ENCODE measurements around the gene TRAPPC4. TPM values are rescaled to one million over a fixed set of nuclear protein-coding genes. Genes with fewer than 3 reads are reported as not detected.

Gene TRAPPC4
- total RNA-seq, 1 experiment from 2014 or later = 73.0 TPM

DNA sequence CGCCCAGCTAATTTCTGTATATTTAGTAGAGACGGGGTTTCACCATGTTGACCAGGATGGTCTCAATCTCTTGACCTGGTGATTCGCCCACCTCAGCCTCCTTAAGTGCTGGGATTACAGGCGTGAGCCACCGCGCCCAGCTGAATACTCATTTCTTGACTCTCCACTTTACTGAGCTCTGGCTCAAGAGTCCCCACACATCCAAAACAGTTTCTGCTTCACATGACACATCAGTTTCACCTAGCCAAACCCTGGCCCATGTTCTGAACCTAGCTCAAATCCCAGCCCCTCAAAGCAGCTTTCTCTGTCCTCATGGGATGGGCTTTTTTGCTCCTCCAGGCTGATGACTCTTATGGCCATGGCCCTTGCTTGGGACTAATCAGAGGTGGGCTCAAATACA lies 28.6 kb downstream of the TRAPPC4 start:
- ChIA-PET CTCF (interaction anchor here (0.7 kb wide), 1 partner anchor 428 kb away, joined by 3 read pairs; no protein-coding TSS in a partner anchor), POLR2A (ENCODE audit: low non-redundant PET) (no interaction called here)
- intact Hi-C loops (cut with micrococcal nuclease; ENCODE audit: unreplicated experiment) = no loop called here
- H3K36me3 ChIP-seq (ENCODE audit: insufficient read depth, low read length, poor library complexity, severe bottlenecking) = peaks cover 75% of the 10 kb centered on the region
- H3K4me3 ChIP-seq (ENCODE audit: low read depth, low read length, poor library complexity, severe bottlenecking) = no peak overlapping the region
- no peaks in the 10 kb centered on the region for H3K9me3 ChIP-seq (ENCODE audit: low read depth, low read length, poor library complexity, severe bottlenecking)
- H3K4me1 ChIP-seq (ENCODE audit: insufficient read depth, low read length, poor library complexity, severe bottlenecking) = no peaks in the 10 kb centered on the region
- no peak overlapping the region for H3K27ac ChIP-seq (ENCODE audit: low read depth, low read length, poor library complexity, severe bottlenecking)
- no TSS peak for BruUV-seq (replicated peaks)
- no peak for TF ChIP-seq EZH2 (IDR thresholded peaks at IDR 0.05; ENCODE audit: borderline replicate concordance, low read depth, low read length, poor library complexity, severe bottlenecking)
- TF ChIP-seq, protein P1, sequence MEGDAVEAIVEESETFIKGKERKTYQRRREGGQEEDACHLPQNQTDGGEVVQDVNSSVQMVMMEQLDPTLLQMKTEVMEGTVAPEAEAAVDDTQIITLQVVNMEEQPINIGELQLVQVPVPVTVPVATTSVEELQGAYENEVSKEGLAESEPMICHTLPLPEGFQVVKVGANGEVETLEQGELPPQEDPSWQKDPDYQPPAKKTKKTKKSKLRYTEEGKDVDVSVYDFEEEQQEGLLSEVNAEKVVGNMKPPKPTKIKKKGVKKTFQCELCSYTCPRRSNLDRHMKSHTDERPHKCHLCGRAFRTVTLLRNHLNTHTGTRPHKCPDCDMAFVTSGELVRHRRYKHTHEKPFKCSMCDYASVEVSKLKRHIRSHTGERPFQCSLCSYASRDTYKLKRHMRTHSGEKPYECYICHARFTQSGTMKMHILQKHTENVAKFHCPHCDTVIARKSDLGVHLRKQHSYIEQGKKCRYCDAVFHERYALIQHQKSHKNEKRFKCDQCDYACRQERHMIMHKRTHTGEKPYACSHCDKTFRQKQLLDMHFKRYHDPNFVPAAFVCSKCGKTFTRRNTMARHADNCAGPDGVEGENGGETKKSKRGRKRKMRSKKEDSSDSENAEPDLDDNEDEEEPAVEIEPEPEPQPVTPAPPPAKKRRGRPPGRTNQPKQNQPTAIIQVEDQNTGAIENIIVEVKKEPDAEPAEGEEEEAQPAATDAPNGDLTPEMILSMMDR (conservative IDR thresholded peaks at IDR 0.05; ENCODE audit: low read depth, low read length) = no peak
- H3K27me3 ChIP-seq (replicated peaks; ENCODE audit: insufficient read depth, low read depth, low read length, poor library complexity) = no peaks in the 10 kb centered on the region
- DNase-seq (ENCODE audit: low spot score) = no peak

DNA sequence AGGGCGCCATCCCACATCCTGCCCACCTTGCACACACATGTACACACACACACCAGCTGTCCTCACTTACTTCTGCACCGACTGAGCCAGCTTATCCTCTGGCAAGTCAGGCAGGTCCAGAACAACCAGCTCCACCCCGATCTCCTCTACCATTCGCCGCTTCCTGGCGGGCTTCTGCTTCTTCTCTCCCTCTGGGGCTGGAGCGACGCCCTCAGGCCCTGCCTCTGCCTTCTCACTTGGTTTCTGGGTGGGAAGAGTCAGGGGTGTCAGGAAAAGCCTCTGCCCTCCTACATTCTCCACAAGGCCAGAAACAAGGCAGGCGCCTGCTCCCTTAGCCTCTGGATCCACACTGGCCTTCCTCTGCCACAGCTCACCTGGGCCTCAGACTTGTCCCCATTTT lies 30.1 kb downstream of the TRAPPC4 start:
- CTCF ChIA-PET = no interaction called here
- Histone ChIP-seq H3K27me3 (replicated peaks; ENCODE audit: insufficient read depth, low read depth, low read length, poor library complexity) (no peaks in the 10 kb centered on the region), H3K9me3 (ENCODE audit: low read depth, low read length, poor library complexity, severe bottlenecking) (no peaks in the 10 kb centered on the region), H3K36me3 (ENCODE audit: insufficient read depth, low read length, poor library complexity, severe bottlenecking) (peaks cover 89% of the 10 kb centered on the region), H3K4me3 (ENCODE audit: low read depth, low read length, poor library complexity, severe bottlenecking) (no peak overlapping the region), H3K4me1 (ENCODE audit: insufficient read depth, low read length, poor library complexity, severe bottlenecking) (no peaks in the 10 kb centered on the region), H3K27ac (ENCODE audit: low read depth, low read length, poor library complexity, severe bottlenecking) (no peak overlapping the region)
- no peak for DNase-seq (ENCODE audit: low spot score)
- intact Hi-C loops (cut with micrococcal nuclease; ENCODE audit: unreplicated experiment) = no loop called here
- BruUV-seq (replicated peaks) = no TSS peak
- TF ChIP-seq, protein P1 (conservative IDR thresholded peaks at IDR 0.05; ENCODE audit: low read depth, low read length) = no peak
- no peak for TF ChIP-seq EZH2 (IDR thresholded peaks at IDR 0.05; ENCODE audit: borderline replicate concordance, low read depth, low read length, poor library complexity, severe bottlenecking)
- POLR2A ChIA-PET (ENCODE audit: low non-redundant PET) = interaction anchor here (0.6 kb wide), 1 partner anchor 11 kb away, joined by 14 read pairs; no protein-coding TSS in a partner anchor

DNA sequence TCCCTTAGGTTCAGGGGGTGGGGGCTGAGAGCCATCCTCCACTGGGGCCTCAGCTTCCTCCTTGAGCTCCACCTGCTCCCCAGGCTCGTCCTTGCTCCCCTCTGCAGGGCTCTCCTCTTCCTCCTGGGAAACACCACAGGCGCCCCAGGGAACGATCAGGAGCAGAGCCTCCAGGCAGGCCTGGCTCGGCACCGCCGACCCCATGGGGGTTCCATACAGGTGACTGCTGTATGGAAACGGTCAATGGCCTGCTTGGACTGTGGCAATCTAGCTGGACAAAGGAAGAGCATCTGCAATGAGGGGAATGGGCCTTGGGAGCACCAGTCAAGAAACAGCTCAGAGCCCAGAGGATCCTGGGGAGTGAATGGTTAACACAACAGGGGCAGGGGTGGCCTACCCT lies 30.5 kb downstream of the TRAPPC4 start:
- H3K36me3 ChIP-seq (ENCODE audit: insufficient read depth, low read length, poor library complexity, severe bottlenecking) = peaks cover 93% of the 10 kb centered on the region
- no TSS peak for BruUV-seq (replicated peaks)

More for the DNA sequence above, 30.5 kb downstream of the TRAPPC4 start:
- Histone ChIP-seq H3K9me3 (ENCODE audit: low read depth, low read length, poor library complexity, severe bottlenecking) (no peaks in the 10 kb centered on the region), H3K4me3 (ENCODE audit: low read depth, low read length, poor library complexity, severe bottlenecking) (no peak overlapping the region), H3K4me1 (ENCODE audit: insufficient read depth, low read length, poor library complexity, severe bottlenecking) (no peaks in the 10 kb centered on the region), H3K27ac (ENCODE audit: low read depth, low read length, poor library complexity, severe bottlenecking) (no peak overlapping the region), H3K27me3 (replicated peaks; ENCODE audit: insufficient read depth, low read depth, low read length, poor library complexity) (no peaks in the 10 kb centered on the region)
- no peak for DNase-seq (ENCODE audit: low spot score)
- TF ChIP-seq, protein P1 (conservative IDR thresholded peaks at IDR 0.05; ENCODE audit: low read depth, low read length) = no peak
- TF ChIP-seq EZH2 (IDR thresholded peaks at IDR 0.05; ENCODE audit: borderline replicate concordance, low read depth, low read length, poor library complexity, severe bottlenecking) = no peak
- CTCF ChIA-PET = no interaction called here
- intact Hi-C loops (cut with micrococcal nuclease; ENCODE audit: unreplicated experiment) = no loop called here
- POLR2A ChIA-PET (ENCODE audit: low non-redundant PET) = no interaction called here

Measured in A673 (cell line).